Measurements from ENCODE around the gene NADSYN1.

- TF ChIP-seq EP300 (IDR thresholded peaks at IDR 0.05; ENCODE audit: borderline replicate concordance) (no peak), CEBPB (IDR thresholded peaks at IDR 0.05) (no peak), TEAD4 (IDR thresholded peaks at IDR 0.05) (no peak), FOXM1 (IDR thresholded peaks at IDR 0.05; ENCODE audit: borderline replicate concordance, low read depth) (no peak), MAX (IDR thresholded peaks at IDR 0.05) (no peak), TAF1 (IDR thresholded peaks at IDR 0.05; ENCODE audit: low read depth) (no peak), REST (IDR thresholded peaks at IDR 0.05; ENCODE audit: low read depth) (no peak), USF1 (IDR thresholded peaks at IDR 0.05) (no peak), YY1 (IDR thresholded peaks at IDR 0.05; ENCODE audit: low read depth) (no peak), TCF12 (IDR thresholded peaks at IDR 0.05; ENCODE audit: low read depth) (no peak), EGR1 (IDR thresholded peaks at IDR 0.05) (no peak), NFIC (IDR thresholded peaks at IDR 0.05) (no peak), CREB1 (IDR thresholded peaks at IDR 0.05; ENCODE audit: low read depth) (no peak), RAD21 (IDR thresholded peaks at IDR 0.05; ENCODE audit: low read depth) (no peak)
Measured at GRCh38 chr11:71444811-71445210, 8.2 kb upstream of the NADSYN1 start.

Data from Ishikawa (cell line).